Activated T-cell treated with anti-CD3 and anti-CD28 coated beads, Interleukin-2, amount 50 U/mL, for 72 hours (primary cell): Measurements from ENCODE around the gene ADGRD1. TPM values are rescaled to one million over a fixed set of nuclear protein-coding genes. Genes with fewer than 3 reads are reported as not detected.

Experiments used
- ATAC-seq, 2 donors: fragments of 150-1000 bp; cut with Tn5 transposase; replicated peaks in 1 of 2; 2 replicates each; pipeline ENCODE4 v1.10.0; 2021; ENCODE audit warnings: moderate library complexity in 2 of 2, mild to moderate bottlenecking in 1 of 2
- DNase-seq, 2 donors: peaks; one replicate each; pipeline ENCODE4 v3.0.0; 2021 to 2022; ENCODE audit warnings: mixed read lengths in 1 of 2
- H3K27ac Mint-ChIP-seq: one replicate; pipeline ENCODE4 v1.8.0; 2022; ENCODE audit warnings: mild to moderate bottlenecking, moderate library complexity, mixed read lengths
- H3K27me3 Mint-ChIP-seq: one replicate; pipeline ENCODE4 v1.8.0; 2022; ENCODE audit warnings: low read depth, mixed read lengths
- H3K36me3 Mint-ChIP-seq, 2 donors: one replicate each; pipeline ENCODE4 v1.8.0; 2022; ENCODE audit warnings: mixed read lengths in 2 of 2, mild to moderate bottlenecking in 1 of 2; ENCODE audit not compliant: insufficient read depth in 2 of 2
- H3K4me1 Mint-ChIP-seq: one replicate; pipeline ENCODE4 v1.8.0; 2022; ENCODE audit warnings: low read depth, mixed read lengths
- H3K4me3 Mint-ChIP-seq, 2 donors: one replicate each; pipeline ENCODE4 v1.8.0; 2022; ENCODE audit warnings: mild to moderate bottlenecking in 2 of 2, mixed read lengths in 2 of 2, moderate library complexity in 2 of 2
- H3K9me3 Mint-ChIP-seq, 2 donors: one replicate each; pipeline ENCODE4 v1.8.0; 2022; ENCODE audit warnings: mixed read lengths in 2 of 2
- total RNA-seq, 2 donors: library from RNA; stranded (reverse); gene quantifications; one replicate each; pipeline ENCODE4 v1.2.3, GENCODE V29; 2022

The ADGRD1 gene
- total RNA-seq, 2 donors from 2014 or later: 2.0 to 2.5 TPM

DNA sequence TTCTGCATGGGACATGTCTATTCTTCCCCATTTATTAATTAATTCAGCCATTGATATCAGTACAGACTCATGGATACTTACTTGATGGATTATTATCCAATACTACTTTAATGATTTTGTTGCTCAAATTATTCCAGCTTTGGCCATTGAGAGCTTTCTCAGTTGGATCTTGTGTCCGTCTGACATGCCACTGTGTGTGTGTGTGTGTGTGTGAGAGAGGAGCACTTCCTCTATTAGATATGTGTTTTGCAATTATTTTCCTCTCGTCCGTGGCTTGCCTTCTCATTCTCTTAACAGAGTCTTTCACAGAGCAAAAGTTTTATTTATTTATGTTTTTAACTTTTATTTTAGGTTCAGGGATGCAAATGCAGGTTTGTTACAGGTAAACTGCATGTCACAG, 194.2 kb downstream of the ADGRD1 start:
- peaks cover 0 to 4% of the 10 kb centered on the region in 2 donors for H3K9me3 Mint-ChIP-seq
- DNase-seq: no peak
- no peak overlapping the region for H3K27ac Mint-ChIP-seq
- no peaks in the 10 kb centered on the region for H3K4me1 Mint-ChIP-seq
- peaks cover 18% of the 10 kb centered on the region for H3K27me3 Mint-ChIP-seq
- ATAC-seq: no peak
- H3K36me3 Mint-ChIP-seq: peaks cover 0 to 4% of the 10 kb centered on the region in 2 donors
- no peak overlapping the region for H3K4me3 Mint-ChIP-seq

GRCh38 chr12:131151558-131152345, 198.0 kb downstream of the ADGRD1 start:
- Mint-ChIP-seq H3K4me1 (no peaks in the 10 kb centered on the region), H3K27ac (no peak overlapping the region), H3K27me3 (peaks cover 29% of the 10 kb centered on the region), H3K36me3 (peaks cover 0 to 4% of the 10 kb centered on the region in 2 donors), H3K9me3 (peaks cover 0 to 4% of the 10 kb centered on the region in 2 donors), H3K4me3 (no peak overlapping the region)
- DNase-seq (no peak), ATAC-seq (no peak)

GRCh38 chr12:131152587-131152986, 198.9 kb downstream of the ADGRD1 start:
- H3K4me1 Mint-ChIP-seq: no peaks in the 10 kb centered on the region
- no peak for ATAC-seq

GRCh38 chr12:131153016-131153415, 199.3 kb downstream of the ADGRD1 start:
- ATAC-seq (no peak), DNase-seq (no peak)
- peaks cover 29% of the 10 kb centered on the region for H3K27me3 Mint-ChIP-seq
- no peak overlapping the region for H3K4me3 Mint-ChIP-seq
- H3K27ac Mint-ChIP-seq: no peak overlapping the region
- no peaks in the 10 kb centered on the region for H3K4me1 Mint-ChIP-seq
- H3K9me3 Mint-ChIP-seq: peaks cover 0 to 4% of the 10 kb centered on the region in 2 donors
- H3K36me3 Mint-ChIP-seq: peaks cover 0 to 4% of the 10 kb centered on the region in 2 donors

More at GRCh38 chr12:131152587-131152986, 198.9 kb downstream of the ADGRD1 start:
- Mint-ChIP-seq H3K27ac (no peak overlapping the region), H3K4me3 (no peak overlapping the region), H3K36me3 (peaks cover 0 to 4% of the 10 kb centered on the region in 2 donors), H3K9me3 (peaks cover 0 to 4% of the 10 kb centered on the region in 2 donors), H3K27me3 (peaks cover 29% of the 10 kb centered on the region)
- DNase-seq: no peak

GRCh38 chr12:131153956-131154355, 200.2 kb downstream of the ADGRD1 start:
- Mint-ChIP-seq H3K27me3 (peaks cover 29% of the 10 kb centered on the region), H3K9me3 (peaks cover 0 to 4% of the 10 kb centered on the region in 2 donors), H3K27ac (no peak overlapping the region), H3K4me1 (no peaks in the 10 kb centered on the region), H3K36me3 (peaks cover 0 to 4% of the 10 kb centered on the region in 2 donors), H3K4me3 (no peak overlapping the region)
- ATAC-seq: no peak
- no peak for DNase-seq

DNA sequence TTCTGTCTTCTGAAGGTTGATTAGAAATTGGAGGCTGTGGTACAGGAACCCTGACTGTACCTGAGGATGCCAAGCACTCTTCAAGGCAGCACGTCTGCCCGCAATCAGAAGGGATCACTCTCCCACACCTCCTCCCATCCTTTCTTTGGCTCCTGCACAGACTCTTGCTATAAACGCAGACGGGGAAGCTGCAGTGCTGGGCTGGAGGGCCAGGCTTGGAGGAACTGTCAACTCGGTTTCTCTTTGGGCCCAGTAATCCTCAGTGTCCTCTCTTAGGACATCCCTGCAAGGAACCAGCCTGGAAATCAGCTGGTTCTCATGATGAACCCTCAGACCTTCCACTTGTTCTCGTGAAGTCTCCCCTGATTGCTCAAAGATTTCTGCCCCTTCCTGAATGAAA, 201.4 kb downstream of the ADGRD1 start:
- Mint-ChIP-seq H3K36me3 (peaks cover 0 to 4% of the 10 kb centered on the region in 2 donors), H3K4me3 (no peak overlapping the region)

DNA sequence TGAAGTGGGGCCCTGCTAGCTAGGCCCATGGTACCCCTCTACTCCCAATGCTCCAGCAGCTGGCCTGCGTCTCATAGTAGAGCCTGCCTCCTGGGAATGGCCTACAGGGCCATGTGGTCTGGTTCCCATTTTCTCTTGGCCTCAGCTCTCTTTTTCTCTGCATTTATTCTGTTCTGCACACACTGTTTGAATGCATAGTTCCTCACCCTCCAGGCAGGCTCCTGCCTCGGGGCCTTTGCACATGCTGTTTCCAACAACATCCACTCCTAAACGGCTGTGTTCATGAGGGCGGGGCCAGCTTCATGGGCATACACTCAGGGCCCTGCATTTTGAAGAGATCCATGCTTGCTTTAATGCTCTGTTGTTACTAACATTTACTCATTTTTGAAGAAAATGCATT, 204.0 kb downstream of the ADGRD1 start:
- Mint-ChIP-seq H3K36me3 (no peaks in the 10 kb centered on the region), H3K4me3 (no peak overlapping the region), H3K27me3 (peaks cover 23% of the 10 kb centered on the region), H3K27ac (no peak overlapping the region), H3K9me3 (no peaks in the 10 kb centered on the region), H3K4me1 (no peaks in the 10 kb centered on the region)
- ATAC-seq (no peak), DNase-seq (no peak)

More for the DNA sequence above, 201.4 kb downstream of the ADGRD1 start:
- H3K27me3 Mint-ChIP-seq: peaks cover 29% of the 10 kb centered on the region
- no peak overlapping the region for H3K27ac Mint-ChIP-seq
- no peak for DNase-seq
- H3K9me3 Mint-ChIP-seq: peaks cover 0 to 4% of the 10 kb centered on the region in 2 donors
- no peak for ATAC-seq
- no peaks in the 10 kb centered on the region for H3K4me1 Mint-ChIP-seq

- Mint-ChIP-seq H3K27me3 (peaks cover 13% of the 10 kb centered on the region), H3K27ac (no peak overlapping the region), H3K9me3 (no peaks in the 10 kb centered on the region), H3K4me3 (no peak overlapping the region), H3K36me3 (no peaks in the 10 kb centered on the region), H3K4me1 (no peaks in the 10 kb centered on the region)
- no peak for DNase-seq
- ATAC-seq: no peak
These were observed 206.0 kb downstream of the ADGRD1 start for GRCh38 chr12:131159660-131160059.

- no peaks in the 10 kb centered on the region for H3K36me3 Mint-ChIP-seq
- H3K27ac Mint-ChIP-seq: no peak overlapping the region
- no peak overlapping the region for H3K4me3 Mint-ChIP-seq
- H3K9me3 Mint-ChIP-seq: no peaks in the 10 kb centered on the region
- H3K4me1 Mint-ChIP-seq: no peaks in the 10 kb centered on the region
- no peak for DNase-seq
- H3K27me3 Mint-ChIP-seq: peaks cover 15% of the 10 kb centered on the region
- no peak for ATAC-seq
These were observed 208.4 kb downstream of the ADGRD1 start for GRCh38 chr12:131162113-131162512.

DNA sequence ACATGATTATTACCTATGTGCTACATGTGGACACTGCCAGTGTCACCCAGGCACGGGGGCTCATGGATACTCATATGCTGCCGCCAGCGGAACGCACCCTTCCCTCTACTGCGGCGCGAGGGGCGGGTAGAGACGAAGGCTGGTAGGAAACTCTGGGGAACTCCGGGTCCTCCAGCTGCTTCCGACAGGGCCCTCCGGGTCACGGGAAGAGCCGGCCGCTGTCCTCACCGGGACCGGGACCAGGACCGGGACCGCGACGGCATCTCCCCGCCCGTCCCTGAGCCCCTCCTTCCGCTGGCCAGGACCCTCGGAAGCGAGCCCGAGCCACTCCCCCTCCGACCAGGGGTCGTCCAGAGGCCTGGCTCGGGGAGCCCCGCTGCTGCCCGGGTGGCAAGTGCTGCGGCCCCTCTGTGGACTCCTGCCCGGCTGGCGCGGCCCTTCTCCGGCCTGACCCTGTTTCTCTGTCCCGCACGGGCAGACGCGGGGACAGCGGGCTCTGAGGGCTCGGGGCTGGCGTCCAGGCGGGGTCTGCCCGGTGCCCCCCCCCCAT, 209.6 kb downstream of the ADGRD1 start:
- H3K27me3 Mint-ChIP-seq: peaks cover 26% of the 10 kb centered on the region
- no peak for DNase-seq

GRCh38 chr12:131164096-131164872, 210.6 kb downstream of the ADGRD1 start:
- no peak overlapping the region for H3K27ac Mint-ChIP-seq
- DNase-seq (no peak), ATAC-seq (no peak)
- H3K4me3 Mint-ChIP-seq: no peak overlapping the region
- H3K9me3 Mint-ChIP-seq: no peaks in the 10 kb centered on the region
- H3K36me3 Mint-ChIP-seq: no peaks in the 10 kb centered on the region
- H3K4me1 Mint-ChIP-seq: no peaks in the 10 kb centered on the region
- H3K27me3 Mint-ChIP-seq: peaks cover 26% of the 10 kb centered on the region

More for the DNA sequence above, 209.6 kb downstream of the ADGRD1 start:
- no peak for ATAC-seq
- H3K27ac Mint-ChIP-seq: no peak overlapping the region
- no peaks in the 10 kb centered on the region for H3K36me3 Mint-ChIP-seq
- no peaks in the 10 kb centered on the region for H3K9me3 Mint-ChIP-seq
- H3K4me3 Mint-ChIP-seq: no peak overlapping the region
- no peaks in the 10 kb centered on the region for H3K4me1 Mint-ChIP-seq

DNA sequence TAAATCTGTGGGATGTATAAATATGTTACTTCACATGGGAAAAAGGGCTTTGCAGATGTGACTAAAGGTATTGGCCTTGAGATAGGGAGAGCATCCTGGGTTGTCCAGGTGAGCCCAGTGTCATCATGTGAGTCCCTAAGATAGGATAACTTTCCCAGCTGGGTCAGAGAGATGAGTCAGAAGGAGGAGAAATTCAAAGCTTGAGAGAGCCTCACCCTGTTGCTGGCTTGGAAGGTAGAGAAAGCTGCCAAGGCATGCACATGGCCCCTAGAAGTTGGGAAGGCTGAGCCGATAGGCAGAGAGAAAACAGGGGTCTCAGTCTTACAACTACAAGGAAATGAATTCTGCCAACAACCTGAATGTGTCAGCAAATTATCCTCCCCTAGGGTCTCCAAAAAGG, 213.0 kb downstream of the ADGRD1 start:
- H3K4me1 Mint-ChIP-seq: no peaks in the 10 kb centered on the region
- no peak overlapping the region for H3K27ac Mint-ChIP-seq
- H3K27me3 Mint-ChIP-seq: peaks cover 33% of the 10 kb centered on the region
- DNase-seq: no peak
- ATAC-seq: no peak
- peaks cover 0 to 2% of the 10 kb centered on the region in 2 donors for H3K36me3 Mint-ChIP-seq
- no peaks in the 10 kb centered on the region for H3K9me3 Mint-ChIP-seq
- no peak overlapping the region for H3K4me3 Mint-ChIP-seq

DNA sequence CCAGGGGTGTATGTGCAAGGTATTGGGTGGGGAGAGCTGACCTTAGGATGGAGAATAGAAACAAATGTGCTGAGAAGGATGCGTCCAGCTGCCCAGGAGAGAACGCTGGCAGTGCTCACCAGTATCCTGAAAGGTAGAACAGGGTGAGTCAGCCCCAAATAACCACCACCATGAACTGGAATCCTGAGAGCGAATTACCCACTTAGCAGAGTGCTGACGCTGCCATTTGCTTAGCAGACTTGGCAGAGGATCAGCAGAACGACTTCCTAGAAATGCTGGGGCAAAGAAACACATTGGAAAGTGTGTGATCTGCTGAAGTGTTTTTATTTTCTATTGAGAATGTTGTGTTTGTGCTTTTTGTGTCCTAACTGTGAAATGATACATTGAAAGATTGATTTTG, 213.6 kb downstream of the ADGRD1 start:
- DNase-seq (no peak), ATAC-seq (no peak)
- peaks cover 33% of the 10 kb centered on the region for H3K27me3 Mint-ChIP-seq
- H3K4me3 Mint-ChIP-seq: no peak overlapping the region
- H3K36me3 Mint-ChIP-seq: peaks cover 0 to 2% of the 10 kb centered on the region in 2 donors
- no peaks in the 10 kb centered on the region for H3K9me3 Mint-ChIP-seq
- H3K27ac Mint-ChIP-seq: no peak overlapping the region
- H3K4me1 Mint-ChIP-seq: no peaks in the 10 kb centered on the region
